HG03460 (cell line): Measurements from ENCODE around the gene MRPS35.

Experiments
- ATAC-seq: cut with Tn5 transposase; IDR thresholded peaks from one replicate; pipeline ENCODE4 v1.9.1; 2021; ENCODE audit not compliant: unreplicated experiment

MRPS35 gene

GRCh38 chr12:27710592-27711316 lies at the start of gene MRPS35:
Gene MRPS35 (plus strand): TSS chr12:27710832. CDS start chr12:27710844, 12 bp downstream.
- peak; percentile 97 for ATAC-seq

- no peak for ATAC-seq
These were observed 44.9 kb upstream of the MRPS35 start for GRCh38 chr12:27665704-27666103.

GRCh38 chr12:27666510-27666909 lies 44.1 kb upstream of the MRPS35 start:
- ATAC-seq: no peak

GRCh38 chr12:27667540-27667939 lies 43.1 kb upstream of the MRPS35 start:
- no peak for ATAC-seq

GRCh38 chr12:27672051-27672450 lies 38.6 kb upstream of the MRPS35 start:
- no peak for ATAC-seq

- no peak for ATAC-seq
These were observed 38.0 kb upstream of the MRPS35 start for GRCh38 chr12:27672643-27673042.

- ATAC-seq: no peak
These were observed 37.4 kb upstream of the MRPS35 start for GRCh38 chr12:27673101-27673718.

- no peak for ATAC-seq
These were observed 35.6 kb upstream of the MRPS35 start for GRCh38 chr12:27674989-27675388.

GRCh38 chr12:27680619-27681018 lies 30.0 kb upstream of the MRPS35 start:
- no peak for ATAC-seq

GRCh38 chr12:27682534-27682933 lies 28.1 kb upstream of the MRPS35 start:
- no peak for ATAC-seq

- no peak for ATAC-seq
These were observed 25.4 kb upstream of the MRPS35 start for GRCh38 chr12:27685274-27685673.

GRCh38 chr12:27686147-27686546 lies 24.5 kb upstream of the MRPS35 start:
- no peak for ATAC-seq

- no peak for ATAC-seq
These were observed 22.0 kb upstream of the MRPS35 start for GRCh38 chr12:27688671-27689070.

GRCh38 chr12:27689558-27690180 lies 21.0 kb upstream of the MRPS35 start:
- ATAC-seq: no peak

- ATAC-seq: no peak
These were observed 17.2 kb upstream of the MRPS35 start for GRCh38 chr12:27693403-27693802.

GRCh38 chr12:27695556-27696292 lies 14.9 kb upstream of the MRPS35 start:
- ATAC-seq: no peak

GRCh38 chr12:27696293-27696652 lies 14.4 kb upstream of the MRPS35 start, which contains the start of gene REP15:
Gene REP15 (plus strand): TSS chr12:27696447. CDS start chr12:27696563, 116 bp downstream.
- ATAC-seq: no peak

GRCh38 chr12:27696864-27697564 lies 13.6 kb upstream of the MRPS35 start:
- no peak for ATAC-seq

GRCh38 chr12:27703720-27704452 lies 6.7 kb upstream of the MRPS35 start:
- ATAC-seq: peak; percentile 89

GRCh38 chr12:27705263-27705662 lies 5.4 kb upstream of the MRPS35 start:
- no peak for ATAC-seq
